Renal cortical epithelial cell (primary cell): ENCODE results near the gene EZH1. TPM values are rescaled to one million over a fixed set of nuclear protein-coding genes. Genes with fewer than 3 reads are reported as not detected.
A peak's percentile ranks its signal among the peaks of the same experiment; 100 is the strongest.

ENCODE experiments used
- DNase-seq: peaks from one replicate; pipeline ENCODE4 v3.0.0-alpha.2; 2011; ENCODE audit warnings: low read depth
- total RNA-seq: library from RNA; depleted of rRNA; stranded (reverse); fragments of >200 nt; gene quantifications from 2 replicates; pipeline ENCODE4 v1.2.3, GENCODE V29; 2014

The EZH1 gene
- total RNA-seq, result 8.2 and 21.2 TPM in 2 replicates

DNA sequence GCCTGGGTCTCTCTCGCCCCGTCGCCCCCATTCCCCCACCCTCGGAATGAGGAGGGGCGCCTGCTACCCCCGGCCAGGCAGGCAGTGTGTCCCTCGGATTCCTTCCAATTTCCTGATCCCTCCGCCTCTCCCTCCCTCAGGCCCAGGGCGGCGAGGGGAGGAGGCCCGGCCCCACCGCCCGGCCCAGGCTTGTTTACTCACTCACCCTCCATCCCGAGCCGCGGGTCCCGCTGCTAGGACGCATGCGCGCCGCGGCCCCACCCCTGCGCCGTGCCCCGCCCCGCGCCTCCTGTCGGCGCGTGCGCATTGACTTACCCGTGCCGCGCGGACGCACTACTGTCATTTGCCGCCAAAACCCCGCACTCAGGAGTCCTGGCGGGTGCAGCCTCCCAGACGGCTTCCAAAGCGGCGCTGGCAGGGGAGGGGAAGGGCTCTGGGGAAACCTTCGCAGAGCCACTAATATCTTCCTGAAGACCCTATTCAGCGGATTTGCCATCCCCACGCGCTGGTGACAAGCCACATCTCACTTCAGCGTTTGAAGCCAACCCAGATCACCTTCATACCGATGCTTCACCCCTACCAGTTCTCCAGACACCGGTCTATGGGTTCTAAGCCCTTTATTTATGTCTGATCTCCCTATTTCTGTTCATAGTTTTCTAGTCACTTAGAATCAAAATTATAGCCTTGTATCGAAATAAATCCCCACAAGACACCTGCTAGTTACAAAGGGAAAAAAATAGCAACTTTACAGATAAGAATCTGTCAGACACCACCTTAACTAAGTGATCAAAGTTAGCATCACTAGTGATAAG lies at the start of gene EZH1:
Gene EZH1 (minus strand): TSS at position 235 of the 812 bp plus-strand sequence. CDS start 16,099 bp downstream, outside the sequence.
- DNase-seq, result peak; percentile 66

DNA sequence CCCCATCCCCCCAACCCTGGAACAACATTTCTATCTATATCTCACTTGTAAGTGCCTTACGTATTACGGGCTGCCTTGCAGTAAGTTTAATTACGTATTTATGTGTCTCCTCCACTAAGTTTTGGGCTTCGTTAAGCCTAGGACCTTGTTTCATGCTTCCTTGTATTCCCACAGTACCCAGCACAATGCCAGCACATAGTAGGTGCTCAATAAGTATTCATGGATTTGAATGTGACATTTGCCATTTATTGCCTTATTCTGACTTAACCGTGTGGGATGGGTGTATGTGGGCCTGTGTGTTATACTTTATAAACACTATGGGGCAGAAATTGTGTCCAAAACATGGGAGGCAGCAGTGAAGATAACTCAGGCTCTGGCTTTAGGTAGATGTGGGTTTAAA lies 47.7 kb upstream of the EZH1 start:
- no peak for DNase-seq

DNA sequence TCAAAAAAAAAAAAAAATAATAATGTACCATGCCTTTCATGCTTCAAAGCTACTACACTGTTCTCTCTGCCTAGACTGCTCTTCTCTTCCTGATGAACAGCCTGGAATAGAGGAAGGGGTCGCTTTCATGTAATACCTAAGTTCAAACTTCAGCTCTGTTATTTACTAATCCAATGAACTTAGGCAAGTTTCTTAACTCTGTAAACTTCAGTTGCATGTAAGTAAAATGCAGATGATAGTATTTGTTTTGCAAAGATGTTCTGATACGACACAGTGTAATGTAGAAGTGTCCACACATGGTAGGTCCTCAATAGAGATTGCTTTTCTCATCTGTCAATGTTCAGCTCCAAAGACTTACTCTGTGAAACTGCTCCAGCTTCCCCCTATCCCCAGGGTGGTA lies 47.1 kb upstream of the EZH1 start:
- no peak for DNase-seq

- DNase-seq, result no peak
Measured at GRCh38 chr17:42787266-42787665, 42.4 kb upstream of the EZH1 start.

GRCh38 chr17:42784811-42785592 lies 40.2 kb upstream of the EZH1 start:
- no peak for DNase-seq

DNA sequence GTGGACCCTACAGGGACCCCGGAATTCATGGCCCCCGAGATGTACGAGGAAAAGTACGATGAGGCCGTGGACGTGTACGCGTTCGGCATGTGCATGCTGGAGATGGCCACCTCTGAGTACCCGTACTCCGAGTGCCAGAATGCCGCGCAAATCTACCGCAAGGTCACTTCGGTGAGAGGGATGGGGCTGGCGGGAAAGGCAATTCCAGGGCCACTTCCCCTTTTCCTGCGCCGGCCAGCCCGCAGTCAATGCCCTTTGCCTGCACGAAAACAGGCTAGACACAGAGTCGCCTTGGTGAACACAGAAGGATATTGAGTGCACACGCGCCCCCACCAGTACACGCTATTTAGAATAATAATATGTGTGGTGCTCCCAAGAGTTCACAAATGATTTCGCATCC lies 39.6 kb upstream of the EZH1 start:
- no peak for DNase-seq

GRCh38 chr17:42783791-42784138 lies 38.9 kb upstream of the EZH1 start:
- DNase-seq, result no peak

GRCh38 chr17:42783062-42783790 lies 38.4 kb upstream of the EZH1 start:
- DNase-seq, result peak; percentile 77

GRCh38 chr17:42782166-42783061 lies 37.6 kb upstream of the EZH1 start:
- no peak for DNase-seq

GRCh38 chr17:42781639-42782165 lies 36.9 kb upstream of the EZH1 start:
- no peak for DNase-seq

DNA sequence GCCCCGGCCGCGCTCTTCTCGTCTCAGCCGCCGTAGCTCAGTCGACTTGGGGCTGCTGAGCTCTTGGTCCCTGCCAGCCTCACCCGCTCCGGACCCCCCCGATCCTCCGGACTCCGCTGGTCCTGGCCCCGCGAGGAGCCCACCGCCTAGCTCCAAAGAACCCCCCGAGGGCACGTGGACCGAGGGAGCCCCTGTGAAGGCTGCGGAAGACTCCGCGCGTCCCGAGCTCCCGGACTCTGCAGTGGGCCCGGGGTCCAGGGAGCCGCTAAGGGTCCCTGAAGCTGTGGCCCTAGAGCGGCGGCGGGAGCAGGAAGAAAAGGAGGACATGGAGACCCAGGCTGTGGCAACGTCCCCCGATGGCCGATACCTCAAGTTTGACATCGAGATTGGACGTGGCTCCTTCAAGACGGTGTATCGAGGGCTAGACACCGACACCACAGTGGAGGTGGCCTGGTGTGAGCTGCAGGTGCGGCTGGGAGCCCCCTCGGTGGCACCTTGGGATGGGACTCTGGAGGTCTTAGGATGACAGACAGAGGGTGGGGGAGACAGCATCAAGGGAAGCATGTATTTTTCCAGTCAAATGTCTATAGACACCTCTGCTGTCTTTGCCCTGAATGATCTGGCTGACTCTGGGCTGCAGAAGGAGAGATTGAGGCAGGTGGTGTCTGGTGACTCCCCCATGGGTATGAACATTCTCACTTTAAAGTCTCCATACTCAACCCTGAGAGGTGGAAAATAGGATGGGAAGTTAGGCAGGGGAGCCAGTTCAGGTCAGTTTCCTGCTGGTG lies 36.2 kb upstream of the EZH1 start:
- no peak for DNase-seq

- DNase-seq, result peak; percentile 66
Measured at GRCh38 chr17:42779936-42780850, 35.4 kb upstream of the EZH1 start, which contains the start of gene WNK4. Gene WNK4 (plus strand): TSS chr17:42780610. CDS start chr17:42780699, 89 bp downstream.

DNA sequence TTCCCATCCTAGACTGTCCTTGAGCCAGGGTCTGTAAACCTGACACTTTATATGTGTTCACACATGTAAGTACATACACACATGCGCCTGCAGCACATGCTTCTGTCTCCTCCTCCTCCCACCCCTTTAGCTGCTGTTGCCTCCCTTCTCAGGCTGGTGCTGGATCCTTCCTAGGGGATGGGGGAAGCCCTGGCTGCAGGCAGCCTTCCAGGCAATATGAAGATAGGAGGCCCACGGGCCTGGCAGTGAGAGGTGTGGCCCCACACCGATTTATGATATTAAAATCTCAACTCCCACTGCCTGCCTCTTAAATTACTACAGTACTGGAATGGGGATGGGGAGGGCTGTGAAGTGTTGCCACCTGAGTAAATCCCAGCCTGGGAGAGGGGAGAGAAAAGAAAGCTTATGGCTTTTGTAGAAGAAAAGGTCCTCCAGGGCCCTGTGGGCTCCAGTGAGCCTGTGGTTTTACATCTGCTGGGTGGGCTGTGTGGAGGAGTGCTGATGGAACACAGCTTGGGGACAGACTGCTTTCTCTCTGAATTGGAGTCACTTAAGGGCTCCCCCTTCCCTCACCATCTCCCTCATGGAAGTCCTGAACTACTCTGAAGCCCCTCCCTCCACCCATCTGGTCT lies 34.6 kb upstream of the EZH1 start:
- DNase-seq, result no peak

- no peak for DNase-seq
Measured at GRCh38 chr17:42778570-42778969, 33.7 kb upstream of the EZH1 start.

- peak; percentile 45 for DNase-seq
Measured at GRCh38 chr17:42775534-42776098, 30.8 kb upstream of the EZH1 start.

GRCh38 chr17:42774066-42774745 lies 29.4 kb upstream of the EZH1 start:
- peak; percentile 79 for DNase-seq

GRCh38 chr17:42773290-42774035 lies 28.6 kb upstream of the EZH1 start, which contains the start of gene VPS25:
Gene VPS25 (plus strand): TSS chr17:42773449. CDS start chr17:42773476, 27 bp downstream.
- DNase-seq, result peak; percentile 71
